HepG2 (cell line): ENCODE results near the gene LSM14B. TPM values are rescaled to one million over a fixed set of nuclear protein-coding genes. Genes with fewer than 3 reads are reported as not detected.

ENCODE experiments used
- ATAC-seq: fragments of 200-7000 bp; cut with Tn5 transposase; 3 replicates; pipeline ENCODE4 v1.9.1; 2020; ENCODE audit warnings: mild to moderate bottlenecking, moderate library complexity
- BruUV-seq: library from RNA; stranded (reverse); fragments of 400-500 nt; replicated peaks from 2 replicates; lab custom pipeline; 2021; lab: Mats Ljungman, UMichigan
- CTCF ChIA-PET: fragments of 300-600 bp; formaldehyde crosslinking; extraction: SDS; loops from one replicate; lab custom pipeline; 2021; ENCODE audit warnings: low total read pairs, inconsistent platforms, low intra/inter-chr PET ratio; lab: Yijun Ruan, JAX
- POLR2A ChIA-PET: fragments of 350-600 bp; sonication (Branson Sonifier 250); formaldehyde crosslinking; loops from one replicate; lab custom pipeline; 2020; ENCODE audit warnings: antibody characterized with exemption, inconsistent platforms; lab: Yijun Ruan, JAX
- DNase-seq: peaks from one replicate; pipeline ENCODE4 v3.0.0-alpha.2; 2015; ENCODE audit warnings: low spot score
- FAIRE-seq: peaks from 3 replicates; lab custom pipeline; 2011; peaks lifted over from hg19 to GRCh38; lab: Jason Lieb, UNC
- H2AFZ ChIP-seq: one replicate; pipeline ENCODE4 v1.6.1; 2011; ENCODE audit warnings: low read length, inconsistent platforms
- H3K27ac ChIP-seq: fragments of 300-600 bp; 3 replicates; pipeline ENCODE4 v1.8.0; 2011; ENCODE audit warnings: mixed run types, mild to moderate bottlenecking, mixed read lengths, low read length, inconsistent platforms; ENCODE audit not compliant: insufficient read depth; ENCODE audit errors: extremely low read length
- H3K27me3 ChIP-seq, 2 experiments: fragments of 200-600 bp in 1 of 2; 2 replicates in 1 of 2; 3 replicates in 1 of 2; pipeline versions ENCODE4 v1.6.0 to v1.8.0; 2011; ENCODE audit warnings: low read length in 2 of 2, mild to moderate bottlenecking in 2 of 2, moderate library complexity in 2 of 2, inconsistent platforms in 1 of 2; ENCODE audit not compliant: insufficient read depth in 2 of 2, control insufficient read depth in 1 of 2
- H3K36me3 ChIP-seq, 2 experiments: fragments of 200-600 bp in 1 of 2; replicated peaks in 1 of 2; 2 replicates in 1 of 2; 3 replicates in 1 of 2; pipeline versions ENCODE4 v1.5.1 to v1.8.0; 2011; ENCODE audit warnings: low read length in 2 of 2, inconsistent platforms in 1 of 2; ENCODE audit not compliant: insufficient read depth in 2 of 2, control insufficient read depth in 1 of 2
- H3K4me1 ChIP-seq: 2 replicates; pipeline ENCODE4 v1.5.1; 2012; ENCODE audit warnings: low read length, inconsistent platforms; ENCODE audit not compliant: insufficient read depth
- H3K4me2 ChIP-seq: 2 replicates; pipeline ENCODE4 v1.6.0; 2011; ENCODE audit warnings: low read depth, low read length, inconsistent platforms
- H3K4me3 ChIP-seq, 3 experiments: fragments of 200-600 bp in 1 of 3; sonication (generic), shearing (Covaris generic) in 1 of 3; replicated peaks in 1 of 3; 2 replicates each; pipeline ENCODE4 v1.5.1; 2011 to 2016; ENCODE audit warnings: low read length in 3 of 3, inconsistent platforms in 2 of 3, low read depth in 2 of 3, mild to moderate bottlenecking in 2 of 3, control low read depth in 1 of 3, mixed read lengths in 1 of 3; ENCODE audit not compliant: insufficient read depth in 1 of 3
- H3K79me2 ChIP-seq: one replicate; pipeline ENCODE4 v1.6.1; 2011; ENCODE audit warnings: low read length, inconsistent platforms; ENCODE audit not compliant: insufficient read depth
- H3K9ac ChIP-seq: 2 replicates; pipeline ENCODE4 v1.6.0; 2011; ENCODE audit warnings: mild to moderate bottlenecking, low read depth, low read length, inconsistent platforms; ENCODE audit not compliant: insufficient read depth
- H3K9me3 ChIP-seq: 2 replicates; pipeline ENCODE4 v1.5.1; 2012; ENCODE audit warnings: mild to moderate bottlenecking, low read length
- H4K20me1 ChIP-seq: 2 replicates; pipeline ENCODE4 v1.6.0; 2011; ENCODE audit warnings: inconsistent platforms, mild to moderate bottlenecking, low read length, moderate library complexity; ENCODE audit not compliant: insufficient read depth
- ARNTL ChIP-seq: sonication (generic); formaldehyde crosslinking; IDR thresholded peaks from 2 replicates; pipeline ENCODE4 v1.4.0; 2020; ENCODE audit warnings: mild to moderate bottlenecking, missing genetic modification reagents
- CCDC6 ChIP-seq: sonication (generic); formaldehyde crosslinking; IDR thresholded peaks from 2 replicates; pipeline ENCODE4 v1.8.1; 2022; ENCODE audit warnings: mild to moderate bottlenecking, missing genetic modification reagents, moderate library complexity
- FOXA3 ChIP-seq: IDR thresholded peaks from 2 replicates; pipeline ENCODE4 v1.6.1; 2016; ENCODE audit warnings: missing genetic modification reagents, missing compliant biosample characterization
- GLI4 ChIP-seq: sonication (generic); formaldehyde crosslinking; IDR thresholded peaks from 2 replicates; pipeline ENCODE4 v1.5.1; 2020; ENCODE audit warnings: missing genetic modification reagents, mild to moderate bottlenecking, moderate library complexity, borderline replicate concordance
- HNRNPL ChIP-seq: fragments of 200-400 bp; formaldehyde crosslinking; IDR thresholded peaks from 2 replicates; pipeline ENCODE4 v1.6.1; 2017; ENCODE audit warnings: mild to moderate bottlenecking, low read depth, low read length
- PCBP1 ChIP-seq: fragments of 200-400 bp; formaldehyde crosslinking; IDR thresholded peaks from 2 replicates; pipeline ENCODE4 v1.6.1; 2017; ENCODE audit warnings: mild to moderate bottlenecking, low read depth, low read length, borderline replicate concordance
- POGK ChIP-seq: sonication (generic); formaldehyde crosslinking; conservative IDR thresholded peaks from 2 replicates; pipeline ENCODE4 v1.8.0; 2022; ENCODE audit warnings: mild to moderate bottlenecking, moderate library complexity, missing genetic modification reagents
- TFAP4 ChIP-seq: sonication (generic); IDR thresholded peaks from 2 replicates; pipeline ENCODE4 v1.6.1; 2016; ENCODE audit warnings: low read depth, borderline replicate concordance
- UBTF ChIP-seq: sonication (generic); formaldehyde crosslinking; IDR thresholded peaks from 2 replicates; pipeline ENCODE4 v1.4.0; 2020; ENCODE audit warnings: mild to moderate bottlenecking, missing genetic modification reagents
- ZBTB34 ChIP-seq: sonication (generic); formaldehyde crosslinking; IDR thresholded peaks from 2 replicates; pipeline ENCODE4 v1.8.0; 2022; ENCODE audit warnings: mild to moderate bottlenecking, missing genetic modification reagents
- ZNF225 ChIP-seq: sonication (generic); formaldehyde crosslinking; IDR thresholded peaks from 2 replicates; pipeline ENCODE4 v1.4.0; 2020; ENCODE audit warnings: mild to moderate bottlenecking, missing genetic modification reagents
- ZSCAN31 ChIP-seq: sonication (generic); formaldehyde crosslinking; IDR thresholded peaks from 2 replicates; pipeline ENCODE4 v1.5.0; 2020; ENCODE audit warnings: low read depth, mild to moderate bottlenecking, missing genetic modification reagents
- WGBS: methylation state at CpG from one replicate; pipeline ENCODE4 v1.1.6; 2017; ENCODE audit warnings: low lambda C conversion rate; 5-methylcytosine and 5-hydroxymethylcytosine counted together
- in situ Hi-C: cut with HindIII; loops from 2 replicates; pipeline ENCODE4 v1.10.0; 2017; ENCODE audit warnings: low pct_unique_long_range_greater_than_20kb; ENCODE audit not compliant: extremely low pct_ligation_motif_present
- intact Hi-C: fragments of 100-400 bp; cut with micrococcal nuclease; formaldehyde crosslinking; loops from one replicate; pipeline ENCODE4 v1.10.0; 2022; ENCODE audit not compliant: unreplicated experiment
- polyA plus RNA-seq, 8 experiments: library from polyadenylated mRNA; depleted of rRNA in 3 of 8; stranded (reverse) in 7 of 8; unstranded in 1 of 8; fragments of >200 nt; fragmentation: Illumina TruSeq in 4 of 8; extraction: Trizol in 4 of 8; gene quantifications; 2 replicates each; pipeline versions ENCODE4 v1.2.1 to v1.2.3, GENCODE V29; 2011 to 2016; ENCODE audit warnings: low read depth in 4 of 8, missing spikeins in 1 of 8, mixed read lengths in 1 of 8; ENCODE audit not compliant: insufficient read depth in 1 of 8
- total RNA-seq, 5 experiments: library from RNA; depleted of rRNA; stranded (reverse); fragments of >200 nt; fragmentation: Illumina TruSeq; extraction: Trizol; gene quantifications; 2 replicates each; pipeline ENCODE4 v1.2.3, GENCODE V29; 2016; ENCODE audit warnings: low read depth in 1 of 5

Gene LSM14B
- total and polyA plus RNA-seq, 2 of the 13 experiments (the other 11 are each of a cell fraction or from before 2014, with no cell fraction given) = 43.3 to 79.2 TPM

- peak; percentile 33; the same call in 1 of the 2 replicates for TF ChIP-seq UBTF (CRISPR knock-in tag)
- TF ChIP-seq CCDC6 (CRISPR knock-in tag) = no peak
- TF ChIP-seq ZSCAN31 (CRISPR knock-in tag) = no peak
- TF ChIP-seq, all 625 proteins: peak for 14
Observed at GRCh38 chr20:62117658-62118057, 4.6 kb upstream of the LSM14B start (continued).

GRCh38 chr20:62118113-62119043, 3.9 kb upstream of the LSM14B start:
- no TSS peak for BruUV-seq
- H3K4me1 ChIP-seq = peaks cover 60% of the 10 kb centered on the region
- H3K79me2 ChIP-seq = peaks cover 4% of the 10 kb centered on the region
- no peak for FAIRE-seq
- in situ Hi-C loops (no loop called here), intact Hi-C loops (no loop called here)
- no peak overlapping the region for H3K27ac ChIP-seq
- peak; percentile 8 for ATAC-seq
- H2AFZ ChIP-seq = no peak overlapping the region
- DNase-seq = no peak
- no peaks in the 10 kb centered on the region for H3K9me3 ChIP-seq
- CTCF ChIA-PET = no interaction called here
- H3K9ac ChIP-seq = no peak overlapping the region
- H3K4me2 ChIP-seq = peak overlapping the region; percentile 70
- POLR2A ChIA-PET = interaction anchor here (1.3 to 10.4 kb wide), 6 partner anchors 18 to 75 kb away, joined by 5 to 260 read pairs (median 26); partner anchors contain the start of genes PSMA7, SS18L1 and TAF4
- H3K4me3 ChIP-seq = peak overlapping the region in 1 of 3 experiments; percentile 8; a peak in 1 of 6 replicates
- H3K27me3 ChIP-seq = peaks cover 6 to 35% of the 10 kb centered on the region in 2 experiments
- peaks cover 4% of the 10 kb centered on the region for H4K20me1 ChIP-seq
- no peaks in the 10 kb centered on the region for H3K36me3 ChIP-seq
- WGBS = 31% methylated on average over 20 of the region's 21 CpGs
- TF ChIP-seq POGK (CRISPR knock-in tag) (no peak), ZNF225 (peak; percentile 65; the same call in 1 of the 2 replicates), HNRNPL (0 out of 2 replicates have a peak, but pooled peaks have one; percentile 43), GLI4 (no peak), ZBTB34 (CRISPR knock-in tag) (no peak), FOXA3 (CRISPR knock-in tag) (no peak), ARNTL (CRISPR knock-in tag) (0 out of 2 replicates have a peak, but pooled peaks have one; percentile 50), TFAP4 (peak; percentile 35; the same call in 1 of the 2 replicates), PCBP1 (peak; percentile 46; the same call in 1 of the 2 replicates)
